GM06990 (cell line): ENCODE results near the gene SLC33A1.
"Not testable (repeated sequence)": the region's sequence is repeated elsewhere in the genome, so short reads cannot be mapped to it uniquely, and the experiment has no call there.

Source experiments
- DNase-seq: peaks from one replicate; pipeline ENCODE4 v3.0.0-alpha.2; 2011; ENCODE audit not compliant: insufficient read length; ENCODE audit errors: extremely low read depth
- H3K27me3 ChIP-seq: replicated peaks from 2 replicates; pipeline ENCODE4 v1.6.0; 2011; ENCODE audit warnings: low read length; ENCODE audit not compliant: control insufficient read depth, insufficient read depth
- H3K36me3 ChIP-seq: 2 replicates; pipeline ENCODE4 v1.5.1; 2011; ENCODE audit warnings: low read length; ENCODE audit not compliant: control insufficient read depth, insufficient read depth
- H3K4me3 ChIP-seq: replicated peaks from 2 replicates; pipeline ENCODE4 v1.5.1; 2011; ENCODE audit warnings: low read depth, mild to moderate bottlenecking, control low read depth, low read length
- CTCF ChIP-seq: IDR thresholded peaks from 2 replicates; pipeline ENCODE4 v1.5.1; 2011; ENCODE audit warnings: low read length, control low read depth, mild to moderate bottlenecking, inconsistent platforms; ENCODE audit not compliant: insufficient read depth, poor library complexity, severe bottlenecking

SLC33A1 gene

DNA sequence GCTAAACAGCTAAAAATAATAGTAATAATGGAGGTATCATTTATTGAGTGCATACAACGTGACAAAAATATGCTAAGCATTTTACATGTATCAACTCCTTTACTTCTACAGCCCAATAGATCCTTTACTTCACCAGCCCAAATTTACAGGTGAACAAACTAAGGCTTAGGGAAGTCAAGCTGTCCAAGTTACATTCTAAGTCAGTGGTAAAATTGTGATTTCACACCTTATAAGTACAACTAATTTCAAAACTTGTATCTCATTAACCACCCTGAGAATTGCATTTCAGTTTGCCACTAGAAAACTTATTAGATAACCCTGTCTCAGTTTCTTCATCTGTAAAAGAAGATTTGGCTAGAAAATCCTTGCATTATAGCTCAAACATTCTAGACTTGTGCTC lies 10.7 kb downstream of the SLC33A1 start:
- H3K36me3 ChIP-seq: no peaks in the 10 kb centered on the region
- TF ChIP-seq CTCF: no peak
- H3K27me3 ChIP-seq: no peaks in the 10 kb centered on the region
- H3K4me3 ChIP-seq: no peak overlapping the region
- no peak for DNase-seq

DNA sequence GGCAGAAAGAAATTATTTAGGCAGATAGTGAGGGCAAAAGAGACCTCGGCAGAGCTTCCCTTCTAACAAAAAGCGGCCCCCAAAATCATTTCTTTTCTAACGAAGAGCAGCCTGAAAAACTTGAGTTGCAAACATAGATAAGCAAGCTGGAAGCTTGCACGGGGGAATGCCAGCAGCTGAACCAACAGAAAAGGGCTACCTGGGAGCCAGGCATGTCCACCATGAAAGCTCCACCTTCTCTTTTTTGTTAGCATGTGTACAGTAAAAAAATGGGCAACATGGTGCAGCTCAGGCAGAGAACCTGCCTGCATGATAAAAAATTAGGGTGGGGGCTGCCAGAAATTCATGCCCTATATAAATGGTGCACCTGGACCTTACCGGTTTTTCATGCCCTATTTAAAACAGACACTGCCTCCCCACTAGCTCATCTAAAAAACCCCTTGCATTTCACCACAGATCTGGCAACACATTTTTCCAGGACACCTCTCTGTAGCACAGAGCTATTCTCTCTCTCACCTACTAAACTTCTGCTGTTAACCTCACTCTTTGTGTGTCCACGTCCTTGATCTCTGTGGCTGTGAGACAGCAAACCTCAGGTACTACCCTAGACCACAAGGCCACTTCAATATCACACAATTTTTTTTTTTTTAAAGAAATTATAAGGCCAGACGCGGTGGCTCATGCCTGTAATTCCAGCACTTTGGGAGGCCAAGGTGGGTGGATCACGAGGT lies 18.7 kb downstream of the SLC33A1 start:
- TF ChIP-seq CTCF: no peak
- Histone ChIP-seq H3K4me3 (no peak overlapping the region), H3K27me3 (no peaks in the 10 kb centered on the region), H3K36me3 (peaks cover 3% of the 10 kb centered on the region)
- no peak for DNase-seq

- DNase-seq, H3K27me3 ChIP-seq, H3K36me3 ChIP-seq, H3K4me3 ChIP-seq: not testable (repeated sequence)
Measured at GRCh38 chr3:155828490-155829098, 25.6 kb downstream of the SLC33A1 start.

DNA sequence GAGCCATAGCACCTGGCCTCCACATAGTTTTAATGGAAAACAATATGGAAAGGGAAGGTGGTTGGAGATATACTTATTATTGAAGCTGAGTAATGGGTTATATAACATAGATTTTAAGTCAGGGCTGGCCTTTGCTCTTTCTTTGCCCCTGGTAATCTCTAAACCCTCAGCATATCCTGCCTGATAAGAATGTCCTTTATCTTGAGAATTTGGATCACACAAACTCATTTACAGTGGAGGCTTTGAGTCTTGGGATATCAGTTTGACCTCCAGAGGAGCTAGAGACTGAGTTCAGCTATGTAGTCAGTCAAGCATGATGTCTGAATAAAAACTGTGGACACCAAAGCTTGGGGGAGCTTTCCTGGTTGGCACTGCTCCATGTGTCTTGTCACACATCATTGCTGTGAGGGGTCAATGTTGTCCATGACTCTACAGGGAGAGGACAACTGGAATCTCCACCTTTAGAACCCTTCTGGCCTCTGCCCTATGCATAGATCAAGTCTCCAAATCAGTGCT lies 39.1 kb downstream of the SLC33A1 start:
- TF ChIP-seq CTCF: no peak
- H3K36me3 ChIP-seq: no peaks in the 10 kb centered on the region
- DNase-seq: no peak
- H3K4me3 ChIP-seq: no peak overlapping the region
- no peaks in the 10 kb centered on the region for H3K27me3 ChIP-seq

GRCh38 chr3:155813224-155813623 lies 41.0 kb downstream of the SLC33A1 start:
- H3K27me3 ChIP-seq, DNase-seq, H3K4me3 ChIP-seq, H3K36me3 ChIP-seq: not testable (repeated sequence)

DNA sequence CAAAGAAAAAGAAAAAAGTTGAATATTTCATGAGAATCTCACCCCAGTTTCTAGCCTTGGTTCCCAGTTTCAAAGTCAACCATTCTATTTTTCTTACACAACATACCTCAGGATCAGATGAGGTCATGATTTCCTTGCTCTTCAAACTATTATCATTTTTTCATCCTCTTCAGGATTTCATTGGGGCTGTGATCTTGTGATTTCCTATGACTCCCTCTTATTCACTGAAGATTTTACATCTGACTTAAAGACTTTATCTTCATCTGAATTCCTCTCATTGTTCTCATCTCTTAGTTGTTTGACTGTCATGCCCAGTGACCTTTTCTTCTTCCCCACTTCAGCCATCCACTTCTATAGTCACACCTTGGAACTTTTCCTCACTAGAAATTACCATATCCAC lies 45.0 kb downstream of the SLC33A1 start:
- H3K36me3 ChIP-seq: no peaks in the 10 kb centered on the region
- TF ChIP-seq CTCF: no peak
- H3K27me3 ChIP-seq: no peaks in the 10 kb centered on the region
- DNase-seq: no peak
- no peak overlapping the region for H3K4me3 ChIP-seq

DNA sequence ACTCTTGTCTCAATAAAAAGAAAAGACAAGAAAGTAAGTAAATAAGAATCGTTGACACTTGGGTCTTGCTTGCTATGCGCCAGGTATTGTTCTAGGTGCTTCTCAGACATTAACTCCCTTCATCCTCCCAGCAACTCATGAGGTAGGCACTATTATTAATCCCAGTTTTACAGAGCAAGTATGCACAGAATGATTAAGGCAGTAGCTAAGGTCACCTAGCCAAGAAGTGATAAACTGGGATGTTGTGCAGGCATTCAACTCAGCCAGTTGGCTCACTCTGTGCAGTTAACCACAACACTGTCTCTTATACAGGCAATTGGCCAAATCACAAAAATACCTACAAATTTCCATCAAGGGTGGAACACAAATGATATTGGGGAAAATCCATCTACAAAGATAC lies 46.4 kb downstream of the SLC33A1 start:
- TF ChIP-seq CTCF: no peak
- no peak overlapping the region for H3K4me3 ChIP-seq
- H3K36me3 ChIP-seq: no peaks in the 10 kb centered on the region
- DNase-seq: no peak
- no peaks in the 10 kb centered on the region for H3K27me3 ChIP-seq
